ENCODE results near the gene TMEM60. TPM values are rescaled to one million over a fixed set of nuclear protein-coding genes. Genes with fewer than 3 reads are reported as not detected.

The TMEM60 gene
- total and polyA plus RNA-seq, 2 of the 13 experiments (the other 11 are each of a cell fraction or from before 2014, with no cell fraction given), result 25.6 to 27.7 TPM

- no peak for TF ChIP-seq ZFP36 (IDR thresholded peaks at IDR 0.05; ENCODE audit: borderline replicate concordance, low read depth, low read length, partially characterized antibody)
- TF ChIP-seq, protein P1, sequence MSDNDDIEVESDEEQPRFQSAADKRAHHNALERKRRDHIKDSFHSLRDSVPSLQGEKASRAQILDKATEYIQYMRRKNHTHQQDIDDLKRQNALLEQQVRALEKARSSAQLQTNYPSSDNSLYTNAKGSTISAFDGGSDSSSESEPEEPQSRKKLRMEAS (IDR thresholded peaks at IDR 0.05), result peak; percentile 46; the same call in 1 of the 2 replicates
- no peak for TF ChIP-seq ZNF275 (CRISPR knock-in tag; IDR thresholded peaks at IDR 0.05; ENCODE audit: borderline replicate concordance)
- TF ChIP-seq ZNF331 (CRISPR knock-in tag; IDR thresholded peaks at IDR 0.05), result no peak
- TF ChIP-seq REL (CRISPR knock-in tag; conservative IDR thresholded peaks at IDR 0.05), result no peak
- no peak for TF ChIP-seq ZBTB21 (CRISPR knock-in tag; IDR thresholded peaks at IDR 0.05)
- TF ChIP-seq ZFP62 (CRISPR knock-in tag; IDR thresholded peaks at IDR 0.05), result no peak
- TF ChIP-seq ZMYM2 (CRISPR knock-in tag; IDR thresholded peaks at IDR 0.05), result no peak
- no peak for TF ChIP-seq HMGXB3 (CRISPR knock-in tag; IDR thresholded peaks at IDR 0.05; ENCODE audit: borderline replicate concordance)
- no peak for TF ChIP-seq ETS1 (CRISPR knock-in tag; IDR thresholded peaks at IDR 0.05)
- no peak for TF ChIP-seq ZBTB8A (CRISPR knock-in tag; IDR thresholded peaks at IDR 0.05; ENCODE audit: borderline replicate concordance, low read depth)
- TF ChIP-seq PCBP2 (optimal IDR thresholded peaks at IDR 0.05; ENCODE audit: low read depth, low read length, poor library complexity, severe bottlenecking), result no peak
- TF ChIP-seq, protein P2, sequence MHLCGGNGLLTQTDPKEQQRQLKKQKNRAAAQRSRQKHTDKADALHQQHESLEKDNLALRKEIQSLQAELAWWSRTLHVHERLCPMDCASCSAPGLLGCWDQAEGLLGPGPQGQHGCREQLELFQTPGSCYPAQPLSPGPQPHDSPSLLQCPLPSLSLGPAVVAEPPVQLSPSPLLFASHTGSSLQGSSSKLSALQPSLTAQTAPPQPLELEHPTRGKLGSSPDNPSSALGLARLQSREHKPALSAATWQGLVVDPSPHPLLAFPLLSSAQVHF (CRISPR knock-in tag; IDR thresholded peaks at IDR 0.05), result no peak
- no peak for TF ChIP-seq PAF1 (CRISPR knock-in tag; IDR thresholded peaks at IDR 0.05)
- no peak for TF ChIP-seq NFE2 (CRISPR knock-in tag; IDR thresholded peaks at IDR 0.05)
- TF ChIP-seq ZNF124 (CRISPR knock-in tag; IDR thresholded peaks at IDR 0.05), result no peak
- TF ChIP-seq MNT (IDR thresholded peaks at IDR 0.05), result no peak
- TF ChIP-seq FOSL1 (CRISPR knock-in tag; IDR thresholded peaks at IDR 0.05; ENCODE audit: borderline replicate concordance), result no peak
- no peak for TF ChIP-seq MBD4 (IDR thresholded peaks at IDR 0.05; ENCODE audit: borderline replicate concordance, low read length)
- TF ChIP-seq ZNF383 (CRISPR knock-in tag; IDR thresholded peaks at IDR 0.05; ENCODE audit: borderline replicate concordance), result no peak
- no peak for TF ChIP-seq SIN3A (IDR thresholded peaks at IDR 0.05; ENCODE audit: borderline replicate concordance, low read depth, low read length)
Measured at GRCh38 chr7:77797734-77798393, 370 bp downstream of the TMEM60 start (continued).

Data from HepG2 (cell line).